GM19351 (cell line): Measurements from ENCODE around the gene HCK.
"Not testable (repeated sequence)": the region's sequence is repeated elsewhere in the genome, so short reads cannot be mapped to it uniquely, and the experiment has no call there.

Experiments
- ATAC-seq: cut with Tn5 transposase; IDR thresholded peaks from one replicate; pipeline ENCODE4 v1.9.1; 2021; ENCODE audit warnings: mild to moderate bottlenecking, moderate library complexity; ENCODE audit not compliant: unreplicated experiment

HCK gene

DNA sequence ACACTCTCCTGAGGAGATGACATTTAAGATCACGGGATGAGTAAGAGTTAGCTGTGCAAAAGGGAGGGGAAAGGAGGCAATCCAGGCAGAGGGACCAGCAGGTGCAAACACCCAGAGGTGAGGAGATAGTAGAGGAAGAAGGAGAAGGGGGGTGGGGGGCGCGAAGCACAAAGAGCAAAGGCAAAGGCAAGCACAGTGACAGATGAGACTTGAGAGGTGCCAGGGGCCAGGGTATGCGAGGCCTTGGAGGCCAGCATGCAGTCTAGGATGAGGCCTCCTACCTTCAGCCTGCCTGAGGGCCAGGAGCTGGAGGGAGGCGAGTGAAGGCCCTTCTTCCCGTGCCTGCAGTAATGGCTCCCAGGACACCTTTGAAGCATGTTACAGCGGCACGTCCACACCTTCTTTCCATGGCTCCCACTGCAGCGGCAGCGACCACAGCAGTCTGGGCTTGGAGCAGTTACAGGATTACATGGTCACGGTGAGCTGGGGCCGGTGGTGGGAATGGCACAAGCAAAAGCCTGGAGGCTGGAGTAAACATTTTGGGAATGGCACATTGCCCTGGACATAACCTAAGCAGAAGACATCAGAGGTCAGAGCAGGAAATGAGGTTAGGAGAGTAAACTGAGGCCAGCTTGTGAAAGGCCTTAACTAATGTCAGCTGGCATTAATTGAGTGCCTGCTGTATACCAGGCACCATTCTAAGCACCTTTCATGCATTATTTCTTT lies 23.2 kb upstream of the HCK start:
- ATAC-seq = no peak

DNA sequence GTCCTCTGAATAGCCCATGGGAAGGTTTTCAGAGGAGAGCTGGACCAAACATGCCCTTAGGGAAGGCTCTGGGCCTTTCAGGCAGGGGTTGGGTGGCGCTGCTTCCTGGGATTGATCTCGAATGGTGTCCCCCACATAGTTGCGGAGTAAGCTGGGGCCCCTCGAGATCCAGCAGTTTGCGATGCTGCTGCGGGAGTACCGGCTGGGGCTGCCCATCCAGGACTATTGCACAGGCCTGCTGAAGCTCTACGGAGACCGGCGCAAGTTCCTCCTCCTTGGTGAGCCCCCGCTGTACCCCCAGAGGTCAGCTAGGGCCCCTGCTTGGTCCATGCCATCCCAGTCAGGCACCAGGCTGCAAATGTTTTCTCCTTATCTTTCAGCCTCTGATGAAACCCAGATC lies 22.5 kb upstream of the HCK start:
- no peak for ATAC-seq

DNA sequence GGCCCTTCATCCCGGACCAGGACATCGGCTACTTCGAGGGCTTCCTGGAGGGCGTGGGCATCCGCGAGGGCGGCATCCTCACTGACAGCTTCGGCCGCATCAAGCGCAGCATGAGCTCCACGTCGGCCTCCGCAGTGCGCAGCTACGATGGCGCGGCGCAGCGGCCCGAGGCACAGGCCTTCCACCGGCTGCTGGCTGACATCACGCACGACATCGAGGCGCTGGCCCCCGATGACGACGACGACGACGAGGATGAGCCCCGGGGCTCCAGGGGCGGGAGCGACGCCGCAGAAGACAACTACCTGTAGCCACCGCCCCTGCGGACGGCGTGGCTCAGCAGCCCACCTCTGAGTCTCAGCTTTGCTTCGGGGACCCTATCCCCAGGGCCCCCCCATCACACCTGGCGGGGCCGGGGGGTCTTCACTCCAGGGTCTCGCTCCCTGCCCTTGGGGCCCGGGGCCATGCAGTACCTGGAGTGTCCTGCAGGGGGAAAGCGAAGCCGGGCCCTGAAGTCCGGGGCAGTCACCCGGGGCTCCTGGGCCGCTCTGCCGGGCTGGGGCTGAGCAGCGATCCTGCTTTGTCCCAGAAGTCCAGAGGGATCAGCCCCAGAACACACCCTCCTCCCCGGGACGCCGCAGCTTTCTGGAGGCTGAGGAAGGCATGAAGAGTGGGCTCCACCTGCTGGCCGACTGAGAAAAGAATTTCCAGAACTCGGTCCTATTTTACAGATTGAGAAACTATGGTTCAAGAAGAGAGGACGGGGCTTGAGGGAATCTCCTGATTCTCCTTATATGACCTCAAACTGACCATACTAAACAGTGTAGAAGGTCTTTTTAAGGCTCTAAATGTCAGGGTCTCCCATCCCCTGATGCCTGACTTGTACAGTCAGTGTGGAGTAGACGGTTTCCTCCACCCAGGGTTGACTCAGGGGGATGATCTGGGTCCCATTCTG lies 20.8 kb upstream of the HCK start:
- ATAC-seq = no peak

DNA sequence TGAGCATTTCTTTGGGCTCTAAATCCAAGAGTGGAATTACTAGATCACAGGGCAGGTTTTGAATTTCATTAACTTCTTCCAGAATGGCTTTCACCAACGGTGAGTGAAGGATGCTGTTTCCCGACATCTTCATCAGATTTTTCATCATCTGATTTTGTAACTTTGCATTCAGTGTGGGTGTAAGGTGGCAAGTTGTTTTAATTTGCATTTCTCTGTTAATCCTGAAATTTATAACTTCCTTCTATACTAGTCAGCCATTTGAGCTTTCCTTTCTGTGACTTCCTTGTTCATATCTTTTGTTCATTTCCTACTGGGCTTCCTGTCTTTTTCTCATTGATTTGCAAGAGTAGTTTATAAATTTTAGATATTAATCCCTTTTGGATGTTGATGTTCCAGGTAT lies 18.7 kb upstream of the HCK start:
- no peak for ATAC-seq

DNA sequence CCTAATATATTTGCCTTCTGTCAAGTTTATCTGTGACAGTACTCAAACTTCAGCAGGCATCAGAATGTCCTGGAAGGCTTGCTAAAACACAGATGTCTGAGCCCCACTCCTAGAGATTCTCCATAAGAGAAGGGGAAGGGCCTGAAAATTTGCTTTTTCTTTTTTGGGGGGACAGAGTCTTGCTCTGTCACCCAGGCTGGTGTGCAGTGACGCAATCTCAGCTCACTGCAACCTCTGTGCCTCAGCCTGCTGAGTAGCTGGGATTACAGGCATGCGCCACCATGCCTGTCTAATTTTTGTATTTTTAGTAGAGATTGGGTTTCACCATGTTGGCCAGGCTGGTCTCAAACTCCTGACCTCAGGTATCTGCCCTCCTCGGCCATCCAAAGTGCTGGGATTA lies 18.3 kb upstream of the HCK start:
- not testable (repeated sequence) for ATAC-seq

DNA sequence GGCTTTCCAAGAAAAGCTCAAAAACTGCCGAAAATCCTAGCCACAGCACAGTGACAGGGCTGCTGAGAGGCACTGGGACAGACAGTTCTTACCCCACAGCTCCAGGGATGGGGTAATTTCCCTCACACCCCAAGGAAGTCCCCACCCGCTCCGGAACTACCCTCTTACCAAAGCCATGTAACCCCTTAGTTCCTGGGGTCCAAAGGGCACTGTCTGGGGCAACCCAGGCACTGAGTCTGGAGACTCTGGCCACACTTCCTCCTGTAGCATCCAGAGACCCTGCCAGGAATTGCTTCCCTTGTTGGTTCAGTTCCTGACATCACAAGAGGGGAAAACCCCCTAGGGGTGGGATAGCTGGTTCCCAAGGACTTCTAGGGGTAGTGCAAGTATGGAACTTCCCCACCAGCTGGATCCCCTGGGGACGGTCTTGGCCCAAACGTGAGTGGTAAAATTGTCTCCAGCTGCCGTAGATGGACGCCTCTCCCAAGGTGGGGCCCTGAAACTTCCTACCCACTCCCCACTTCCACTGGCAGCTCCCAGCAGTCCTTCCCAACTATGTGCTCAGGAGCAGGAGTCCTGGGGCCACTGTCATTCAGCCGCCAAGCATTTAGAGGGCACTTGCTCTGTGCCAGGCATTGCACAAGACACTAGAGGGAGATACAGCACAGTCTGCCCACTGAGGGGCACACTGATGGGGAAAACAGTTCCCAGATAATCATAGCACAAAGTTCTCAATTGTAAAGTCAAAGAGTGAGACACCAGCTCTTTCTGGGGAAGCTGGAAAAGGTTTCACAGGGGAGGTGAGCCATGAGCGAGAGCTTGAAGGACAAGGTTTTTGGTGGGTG lies 17.2 kb upstream of the HCK start:
- no peak for ATAC-seq

DNA sequence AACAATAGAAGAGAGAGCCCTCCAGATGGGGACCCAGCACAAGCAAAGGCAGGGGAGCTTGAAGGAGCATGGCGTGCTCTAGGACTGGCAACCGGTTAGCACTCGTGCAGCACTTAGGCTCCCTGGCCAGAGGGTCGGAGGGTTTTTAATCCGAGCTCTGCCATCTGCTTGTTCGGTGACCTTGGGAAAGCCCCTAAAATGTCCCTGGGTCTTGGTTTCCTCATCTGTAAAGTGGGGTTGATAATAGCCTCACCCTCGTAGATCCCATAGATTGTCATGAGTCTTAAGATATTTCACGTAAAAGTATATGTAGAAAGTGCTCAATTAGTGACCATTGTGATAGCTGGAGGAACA lies 16.6 kb upstream of the HCK start:
- no peak for ATAC-seq

DNA sequence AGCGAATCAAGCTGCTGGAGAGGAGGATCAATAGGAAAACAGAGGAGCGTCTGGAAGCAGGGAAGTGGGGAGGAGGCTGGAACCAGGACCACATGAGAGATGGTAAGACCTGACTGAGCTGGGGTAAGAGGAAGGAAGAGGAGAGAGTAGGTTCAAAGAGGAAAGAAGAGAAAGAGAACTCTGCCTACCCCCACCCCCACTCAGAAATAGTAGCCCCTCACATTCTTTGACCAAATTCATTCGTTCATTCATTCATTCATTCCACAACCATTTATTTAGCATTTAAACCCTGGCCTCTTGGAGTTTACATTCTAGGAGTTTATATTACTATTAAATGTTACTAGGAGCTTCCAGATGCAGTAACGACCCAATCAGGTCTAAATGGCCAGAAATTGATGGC lies 15.8 kb upstream of the HCK start:
- ATAC-seq = no peak

DNA sequence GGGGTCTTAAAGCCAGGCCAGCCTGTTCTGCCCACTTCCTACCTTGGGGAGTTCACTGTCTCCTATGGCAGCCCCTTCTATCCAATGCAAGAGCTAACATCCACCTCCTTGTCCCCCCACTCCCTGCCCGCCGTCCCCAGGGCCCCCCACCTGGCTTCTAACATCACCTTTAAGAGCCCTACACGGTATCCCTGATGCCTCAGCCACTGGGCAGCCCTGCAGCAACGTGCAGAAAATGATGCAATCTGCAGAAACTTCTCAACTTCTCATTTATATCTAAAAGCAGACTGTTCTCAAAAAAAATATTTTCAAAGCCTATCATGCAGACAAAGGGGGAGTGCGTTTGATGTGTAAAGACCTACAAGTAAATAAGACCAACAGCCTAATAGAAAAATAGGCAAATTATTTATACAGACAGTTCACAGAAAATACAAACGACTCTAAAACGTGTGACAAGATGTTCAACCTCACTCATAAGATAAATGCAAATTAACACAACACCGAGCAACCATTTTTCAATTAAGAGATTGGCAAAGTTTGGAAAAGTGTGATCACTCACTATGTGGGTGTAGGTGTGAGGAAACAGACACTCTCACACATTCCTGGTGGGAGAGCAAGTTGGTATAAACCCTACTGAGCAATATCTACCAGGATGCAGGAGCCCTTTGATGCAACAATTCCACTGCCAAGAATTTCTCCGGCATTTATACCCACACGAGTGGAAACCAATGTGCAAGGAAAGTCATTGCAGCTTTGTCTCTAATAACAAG lies 15.1 kb upstream of the HCK start:
- ATAC-seq = no peak

DNA sequence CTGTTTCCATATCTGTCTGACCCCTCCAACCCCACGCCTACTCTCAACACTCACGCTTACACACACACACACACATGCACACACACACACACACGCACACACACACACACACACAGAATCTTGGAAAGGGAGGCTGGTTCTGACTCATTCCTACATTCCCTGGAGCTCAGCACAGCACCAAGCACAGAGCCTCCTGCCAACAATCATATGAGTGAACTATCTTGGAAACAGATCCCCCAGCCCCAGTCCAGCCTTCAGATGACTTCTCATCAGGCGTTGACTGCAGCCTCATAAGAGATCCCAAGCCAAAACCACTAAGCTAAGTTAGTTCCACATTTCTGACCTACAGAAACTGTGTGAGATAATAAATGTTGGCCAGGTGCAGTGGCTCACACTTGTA lies 14.1 kb upstream of the HCK start:
- no peak for ATAC-seq

DNA sequence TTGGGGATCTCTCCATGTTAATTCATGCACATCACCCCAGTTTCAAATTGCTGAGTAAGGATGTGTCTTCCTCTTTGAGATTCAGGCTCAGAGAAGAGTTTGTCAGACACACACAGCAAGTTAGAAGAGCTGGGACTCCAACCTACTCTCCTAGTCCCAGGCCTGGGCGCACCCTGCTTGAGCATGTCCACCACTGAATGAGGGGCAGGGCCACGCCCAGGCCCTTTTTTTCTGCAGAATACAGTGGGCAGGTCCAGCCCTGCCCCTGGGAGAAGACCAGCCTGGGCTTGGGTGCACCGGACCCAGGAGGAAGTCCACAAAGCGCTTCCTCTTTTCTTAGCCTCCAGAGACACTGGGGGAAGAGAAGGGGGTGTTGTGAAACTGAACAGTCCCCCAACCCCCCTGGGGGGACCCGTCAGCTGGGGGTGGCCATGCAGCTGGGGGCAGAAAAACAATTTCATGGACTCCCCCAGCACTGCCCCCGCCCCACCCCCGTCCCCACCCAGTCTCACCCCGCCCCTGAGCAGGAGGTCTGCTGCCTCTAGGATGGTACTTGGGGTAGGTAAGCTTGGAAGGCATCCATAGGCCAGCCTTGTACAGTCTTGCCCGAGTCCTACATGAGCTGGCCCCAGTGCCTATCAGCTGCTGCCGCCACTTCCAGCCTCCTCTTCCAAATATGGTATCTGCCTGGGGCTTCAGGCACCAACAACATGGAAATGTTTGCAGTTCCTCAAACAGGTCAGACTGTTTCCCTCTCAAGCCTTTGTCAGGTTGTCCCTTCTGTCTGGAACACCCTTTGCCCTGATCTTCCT lies 11.7 kb upstream of the HCK start:
- peak; percentile 67 for ATAC-seq

DNA sequence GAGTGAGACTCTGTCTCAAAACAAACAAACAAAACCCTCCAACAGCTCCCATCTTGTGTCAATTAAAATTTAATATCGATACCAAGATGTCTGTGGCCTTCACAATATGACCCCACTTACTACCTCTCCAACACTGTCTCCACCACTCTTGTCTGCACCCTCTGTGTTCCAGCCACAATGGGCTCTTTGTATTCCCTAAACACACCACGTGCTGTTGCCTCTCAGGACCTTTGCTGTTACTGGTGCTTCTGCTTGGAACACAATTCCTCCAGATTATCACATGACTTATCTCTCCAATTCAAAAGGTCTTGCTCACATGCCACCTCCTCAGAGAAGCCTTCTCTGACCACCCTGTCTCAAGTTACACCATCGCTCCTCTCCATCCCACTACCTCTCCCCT lies 6.0 kb upstream of the HCK start:
- no peak for ATAC-seq

DNA sequence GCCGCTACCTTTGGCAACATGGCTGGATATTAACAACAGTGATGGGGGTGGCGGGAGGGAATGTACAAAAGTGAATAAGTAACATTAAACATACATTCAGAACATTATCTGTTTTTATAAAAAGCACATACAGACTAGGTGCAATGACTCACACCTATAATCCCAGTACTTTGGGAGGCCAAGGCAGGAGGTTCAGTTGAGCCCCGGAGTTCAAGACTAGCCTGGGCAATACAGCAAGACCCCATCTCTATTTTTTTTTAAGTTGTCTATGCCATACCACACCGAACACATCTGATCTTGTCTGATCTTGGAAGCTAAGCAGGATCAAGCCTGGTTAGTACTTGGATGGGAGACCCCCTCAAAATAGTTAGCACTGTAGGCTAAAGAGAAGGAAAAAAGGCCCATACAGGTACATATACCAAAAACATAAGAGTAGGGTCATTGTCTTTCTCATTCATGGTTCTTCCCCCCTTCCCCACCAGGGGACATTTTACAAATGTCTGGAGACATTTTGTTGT lies 1.7 kb upstream of the HCK start:
- no peak for ATAC-seq

DNA sequence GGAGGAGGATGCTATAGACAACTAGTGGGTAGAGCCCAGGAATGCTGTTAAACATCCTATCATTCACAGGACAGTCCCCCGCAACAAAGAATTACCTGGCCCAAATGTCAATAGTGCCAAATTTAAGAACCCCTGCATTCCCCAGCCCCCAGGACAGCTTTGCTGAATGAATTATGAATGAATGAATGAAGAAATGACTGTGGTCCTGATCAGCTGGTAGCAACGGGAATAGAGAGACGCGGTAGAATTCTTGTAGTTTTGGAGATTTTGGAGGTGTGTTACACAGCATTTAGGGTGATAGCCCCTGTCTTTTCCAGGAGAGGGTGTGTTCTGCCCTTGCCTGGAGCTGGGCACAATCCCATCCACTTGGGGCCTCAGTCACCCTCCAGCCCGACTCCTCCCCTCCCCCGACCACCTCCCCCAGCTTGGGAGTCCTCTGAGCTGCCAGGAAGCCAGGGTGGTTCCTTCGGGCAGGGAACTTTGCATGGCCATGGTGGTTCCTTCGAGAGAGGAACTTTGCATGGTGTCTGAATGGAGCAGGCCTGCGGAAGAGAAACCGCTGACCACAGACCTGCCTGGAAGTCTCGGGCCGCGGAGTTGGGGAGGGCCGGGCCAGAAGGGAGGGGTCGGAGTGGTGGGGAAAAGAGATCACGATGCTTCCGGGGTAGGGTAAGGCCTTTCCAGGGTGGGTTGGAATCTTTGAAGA lies 1.0 kb upstream of the HCK start:
- ATAC-seq = no peak

DNA sequence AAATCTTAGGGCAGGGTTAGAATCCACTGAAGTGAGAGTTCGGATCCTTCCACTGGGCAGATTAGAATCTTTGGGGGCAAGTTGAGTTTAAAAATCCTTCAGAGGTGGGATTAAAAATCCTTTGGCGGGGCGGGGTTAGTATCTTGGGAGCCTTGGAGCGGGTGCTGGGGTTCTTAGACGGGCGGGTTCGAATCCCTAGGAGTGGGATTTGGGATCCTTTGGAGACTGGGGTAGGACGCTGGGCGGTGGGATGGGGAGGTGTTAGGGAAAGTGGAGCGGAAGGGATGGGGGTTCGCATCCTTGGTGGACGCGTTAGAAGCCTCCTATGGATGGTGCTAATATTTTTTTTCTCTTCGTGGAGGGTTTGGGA lies 337 bp upstream of the HCK start:
- ATAC-seq = no peak

DNA sequence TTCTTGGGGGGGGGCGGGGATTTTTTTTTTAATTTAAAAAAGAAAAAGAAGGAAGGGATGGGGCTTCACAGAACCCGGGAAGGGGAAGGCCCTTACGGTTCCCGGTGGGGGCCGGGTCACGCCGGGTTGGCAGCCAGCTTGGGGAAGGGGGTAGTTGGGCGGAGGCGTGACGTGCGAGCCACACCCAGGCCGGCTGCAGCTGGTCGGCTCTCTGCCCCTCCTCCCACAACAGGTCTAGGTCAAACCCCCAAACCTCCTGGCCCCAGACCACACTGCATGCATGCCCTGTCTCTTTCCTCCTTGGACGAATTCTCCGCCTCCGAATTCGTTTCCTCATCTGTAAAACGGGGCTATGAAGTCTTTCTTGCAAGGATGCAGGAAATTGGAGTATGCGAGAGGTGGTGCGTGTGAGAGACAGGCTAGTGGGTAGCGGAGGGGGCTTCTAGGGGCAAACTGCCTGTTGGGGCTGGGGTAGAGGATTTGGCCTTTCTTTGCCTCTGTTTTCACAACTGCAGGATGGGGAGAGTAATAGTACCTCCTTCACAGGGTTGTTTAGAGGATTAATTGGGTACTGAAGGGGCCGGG lies 828 bp downstream of the HCK start:
- ATAC-seq = no peak

DNA sequence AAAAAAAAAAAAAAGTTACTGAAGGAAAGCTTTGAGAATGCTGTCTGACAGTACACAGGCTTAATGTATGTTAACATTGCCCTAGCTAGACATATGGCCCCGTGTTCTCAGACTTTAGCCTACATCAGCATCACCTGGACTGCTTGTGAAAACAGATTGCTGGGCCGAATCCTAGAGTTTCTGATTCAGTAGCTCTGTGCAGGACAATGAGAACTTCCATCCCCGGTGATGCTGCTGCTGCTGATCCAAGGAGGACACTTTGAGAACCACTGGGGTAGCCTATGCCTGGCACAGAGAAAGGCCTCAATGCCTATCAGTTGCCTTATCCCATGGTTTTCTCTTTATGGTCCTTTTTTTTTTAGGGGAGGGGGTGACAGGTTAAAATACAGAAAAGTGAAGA lies 1.6 kb downstream of the HCK start:
- no peak for ATAC-seq

DNA sequence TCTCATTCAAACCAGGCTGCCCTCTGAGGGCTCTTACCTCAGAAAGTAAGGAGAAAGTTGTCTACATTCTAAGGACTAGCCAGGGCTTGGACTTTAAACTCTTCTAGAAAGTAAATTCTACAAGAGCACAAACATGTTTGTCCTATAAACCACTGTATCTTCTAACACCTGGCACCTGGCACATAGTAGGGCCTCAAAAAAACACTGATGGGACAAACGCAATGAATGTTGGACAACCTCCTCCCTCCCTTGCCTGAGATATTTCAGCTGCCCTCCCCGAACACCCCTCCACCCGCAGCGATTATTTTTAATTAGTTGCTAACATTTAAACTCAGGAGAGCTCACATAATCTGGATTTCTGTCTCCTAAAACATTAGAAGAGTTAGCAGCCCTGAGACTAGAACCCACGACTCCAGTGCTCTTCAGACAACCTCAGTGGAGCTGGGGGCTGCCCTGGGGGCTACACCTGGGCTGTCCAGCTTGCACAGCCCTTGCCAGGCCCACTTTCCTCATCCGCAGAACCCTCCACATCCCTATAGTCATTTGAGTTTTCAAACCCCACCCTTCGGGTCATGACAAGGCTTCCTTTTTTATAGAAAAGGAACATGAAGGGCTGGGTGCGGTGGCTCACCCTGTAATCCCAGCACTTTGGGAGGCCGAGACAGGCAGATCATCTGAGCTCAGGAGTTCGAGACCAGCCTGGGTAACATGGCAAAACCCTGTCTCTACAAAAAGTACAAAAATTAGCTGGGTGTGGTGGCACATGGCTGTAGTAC lies 4.9 kb downstream of the HCK start:
- no peak for ATAC-seq
